Measurements from ENCODE around the gene TRABD.
"Not testable (repeated sequence)": the region's sequence is repeated elsewhere in the genome, so short reads cannot be mapped to it uniquely, and the experiment has no call there.

The TRABD gene

DNA sequence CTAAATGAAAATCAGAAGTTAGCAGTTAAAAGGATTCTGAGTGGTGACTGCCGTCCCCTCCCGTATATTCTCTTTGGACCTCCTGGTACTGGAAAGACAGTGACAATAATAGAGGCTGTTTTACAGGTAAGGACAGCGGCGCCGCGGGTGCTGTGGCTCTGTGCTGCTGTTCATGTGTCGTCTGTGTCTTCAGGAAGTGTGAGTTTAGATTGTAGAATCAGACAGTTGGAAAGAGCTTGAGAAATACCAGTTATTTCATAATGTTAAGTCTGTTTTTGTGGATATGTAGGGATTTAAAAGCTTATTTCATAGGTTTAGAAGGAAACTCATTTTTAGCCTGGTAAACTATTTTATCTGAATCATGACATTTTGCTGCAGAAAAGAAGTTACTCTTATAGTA lies 42.6 kb upstream of the TRABD start:
- Histone ChIP-seq H3K27me3 (no peaks in the 10 kb centered on the region; a peak in 1 of 22 replicates), H3K9ac (no peak overlapping the region), H3K4me1 (peaks cover 0 to 25% (median 13%) of the 10 kb centered on the region in 10 experiments; a peak in 14 of 20 replicates), H3K4me2 (no peak overlapping the region), H4K20me1 (peaks cover 0 to 6% (median 0%) of the 10 kb centered on the region in 11 experiments; a peak in 1 of 22 replicates), H3K4me3 (no peak overlapping the region), H3K27ac (no peak overlapping the region), H3K9me3 (replicated peaks in 1 of 11) (no peaks in the 10 kb centered on the region), H3K36me3 (no peaks in the 10 kb centered on the region)
- no peak for TF ChIP-seq Cebpa-rat (IDR thresholded peaks at IDR 0.05)

DNA sequence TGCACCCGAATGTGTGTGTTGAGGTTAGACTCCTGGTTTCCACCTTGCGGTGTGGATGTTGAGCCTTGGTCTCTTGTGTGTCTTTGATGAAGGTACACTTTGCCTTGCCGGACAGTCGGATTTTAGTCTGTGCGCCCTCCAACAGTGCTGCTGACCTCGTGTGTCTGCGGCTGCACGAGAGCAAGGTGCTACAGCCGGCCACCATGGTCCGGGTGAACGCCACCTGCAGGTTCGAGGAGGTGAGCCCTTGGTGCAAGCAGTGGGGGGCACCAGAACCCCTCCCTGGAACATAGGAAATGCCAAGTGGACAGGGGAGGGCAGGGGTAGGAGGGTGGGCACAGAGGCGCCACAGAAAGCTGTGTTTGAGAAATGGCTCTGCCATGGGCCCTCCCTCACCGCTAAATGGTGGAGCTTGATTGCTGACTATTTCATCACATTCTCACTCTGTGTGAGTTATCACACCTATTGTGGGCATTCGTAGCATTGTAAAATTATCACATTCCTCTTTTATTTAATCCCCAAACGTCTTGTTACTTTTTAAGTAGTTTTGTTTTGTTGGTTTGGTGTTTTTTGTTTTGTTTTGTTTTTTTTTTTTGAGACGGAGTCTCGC lies 41.6 kb upstream of the TRABD start:
- no peak overlapping the region for H3K4me3 ChIP-seq
- no peaks in the 10 kb centered on the region for H3K36me3 ChIP-seq
- peaks cover 0 to 10% (median 0%) of the 10 kb centered on the region in 11 experiments; a peak in 1 of 22 replicates for H4K20me1 ChIP-seq
- H3K9ac ChIP-seq: no peak overlapping the region
- H3K27me3 ChIP-seq: no peaks in the 10 kb centered on the region
- no peak for TF ChIP-seq Cebpa-rat (IDR thresholded peaks at IDR 0.05)
- peaks cover 3 to 30% (median 19%) of the 10 kb centered on the region in 10 experiments; a peak in 15 of 20 replicates for H3K4me1 ChIP-seq
- H3K4me2 ChIP-seq: no peak overlapping the region
- H3K27ac ChIP-seq: no peak overlapping the region
- no peaks in the 10 kb centered on the region for H3K9me3 ChIP-seq (replicated peaks in 1 of 11)

DNA sequence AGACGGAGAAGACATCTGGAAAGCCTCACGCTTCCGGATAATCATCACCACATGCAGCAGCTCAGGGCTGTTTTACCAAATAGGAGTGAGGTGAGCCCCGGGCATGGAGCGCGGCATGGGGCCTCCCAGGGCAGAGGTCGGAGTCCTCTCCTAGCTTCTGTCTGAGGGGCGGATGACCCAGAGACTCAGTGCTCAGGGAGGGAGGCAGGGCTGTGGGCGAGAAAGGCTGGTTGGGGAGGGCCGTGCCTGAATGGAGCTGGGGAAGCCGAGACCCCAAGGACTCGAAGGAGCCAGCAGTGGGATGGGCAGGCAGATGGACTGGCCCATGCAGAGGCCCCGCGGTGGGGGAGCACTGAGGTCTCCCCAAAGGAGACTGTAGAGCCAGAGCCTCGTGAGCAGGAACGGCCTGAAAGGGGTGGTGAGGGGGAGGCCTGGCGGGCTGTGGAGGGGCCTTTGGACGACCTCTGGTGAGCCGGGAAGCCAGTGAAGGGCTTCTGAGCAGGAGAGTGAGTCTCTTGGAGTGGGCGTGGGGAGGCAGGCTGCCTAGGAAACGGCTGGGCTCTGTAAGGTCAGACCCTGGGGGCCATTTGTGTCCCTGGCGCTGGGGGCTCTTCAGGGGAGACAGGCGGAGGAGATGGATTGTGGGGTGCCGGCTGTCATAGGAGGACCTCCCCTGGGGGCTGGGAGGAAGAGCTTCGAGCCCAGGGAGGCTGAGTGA lies 39.8 kb upstream of the TRABD start:
- no peaks in the 10 kb centered on the region for H3K9me3 ChIP-seq (replicated peaks in 1 of 11)
- no peak overlapping the region; a peak in 1 of 22 replicates for H3K9ac ChIP-seq
- H3K4me3 ChIP-seq: no peak overlapping the region
- peaks cover 3 to 26% (median 18%) of the 10 kb centered on the region in 10 experiments; a peak in 14 of 20 replicates for H3K4me1 ChIP-seq
- H3K27ac ChIP-seq: no peak overlapping the region
- no peak for TF ChIP-seq Cebpa-rat (IDR thresholded peaks at IDR 0.05)
- H3K36me3 ChIP-seq: no peaks in the 10 kb centered on the region
- H4K20me1 ChIP-seq: peaks cover 0 to 23% (median 0%) of the 10 kb centered on the region in 11 experiments; a peak in 2 of 22 replicates
- H3K27me3 ChIP-seq: no peaks in the 10 kb centered on the region
- no peak overlapping the region; a peak in 1 of 22 replicates for H3K4me2 ChIP-seq

DNA sequence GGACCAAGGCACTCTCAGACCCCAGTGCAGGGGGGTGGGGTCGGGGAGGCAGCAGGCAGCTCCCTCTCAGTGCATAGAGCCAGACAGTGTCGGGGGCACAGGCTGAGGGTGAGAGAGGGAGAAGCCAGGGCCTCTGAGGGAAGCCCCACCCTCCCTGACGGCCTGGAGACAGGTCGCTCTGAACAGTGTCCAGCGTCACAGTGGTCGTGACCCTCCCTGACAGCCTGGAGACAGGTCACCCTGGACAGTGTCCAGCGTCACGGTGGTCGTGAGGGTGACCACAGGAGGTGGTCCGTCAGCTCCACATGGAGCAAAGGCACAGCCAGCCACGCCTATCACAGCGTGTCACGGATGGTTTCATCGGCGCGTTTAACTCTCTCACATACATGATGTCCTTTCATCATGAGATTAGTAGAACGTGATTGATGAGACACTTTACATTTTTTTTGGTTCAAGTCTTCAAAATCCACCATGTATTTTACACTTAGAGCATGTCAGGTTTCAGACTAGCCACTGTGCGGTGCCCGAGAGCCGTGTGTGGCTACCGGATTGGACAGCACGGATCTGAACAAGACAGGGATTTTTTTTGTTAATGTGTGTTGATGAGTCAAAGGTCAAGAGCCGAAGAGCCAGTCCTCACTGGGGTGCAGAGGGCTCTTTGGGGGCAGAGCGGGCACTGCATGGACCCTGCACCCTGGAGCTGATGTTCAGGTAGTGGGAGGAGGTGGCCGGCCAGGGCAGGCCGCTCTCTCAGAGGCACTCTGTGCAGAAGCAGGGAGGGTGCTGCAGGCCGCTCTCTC lies 39.1 kb upstream of the TRABD start:
- Histone ChIP-seq H3K9me3 (replicated peaks in 1 of 11) (no peaks in the 10 kb centered on the region), H4K20me1 (peaks cover 0 to 23% (median 0%) of the 10 kb centered on the region in 11 experiments; a peak in 2 of 22 replicates), H3K36me3 (no peaks in the 10 kb centered on the region), H3K27ac (no peak overlapping the region), H3K4me3 (no peak overlapping the region), H3K27me3 (no peaks in the 10 kb centered on the region), H3K4me2 (no peak overlapping the region; a peak in 1 of 22 replicates), H3K9ac (no peak overlapping the region), H3K4me1 (peaks cover 3 to 33% (median 18%) of the 10 kb centered on the region in 10 experiments; a peak in 14 of 20 replicates)
- no peak for TF ChIP-seq Cebpa-rat (IDR thresholded peaks at IDR 0.05)

DNA sequence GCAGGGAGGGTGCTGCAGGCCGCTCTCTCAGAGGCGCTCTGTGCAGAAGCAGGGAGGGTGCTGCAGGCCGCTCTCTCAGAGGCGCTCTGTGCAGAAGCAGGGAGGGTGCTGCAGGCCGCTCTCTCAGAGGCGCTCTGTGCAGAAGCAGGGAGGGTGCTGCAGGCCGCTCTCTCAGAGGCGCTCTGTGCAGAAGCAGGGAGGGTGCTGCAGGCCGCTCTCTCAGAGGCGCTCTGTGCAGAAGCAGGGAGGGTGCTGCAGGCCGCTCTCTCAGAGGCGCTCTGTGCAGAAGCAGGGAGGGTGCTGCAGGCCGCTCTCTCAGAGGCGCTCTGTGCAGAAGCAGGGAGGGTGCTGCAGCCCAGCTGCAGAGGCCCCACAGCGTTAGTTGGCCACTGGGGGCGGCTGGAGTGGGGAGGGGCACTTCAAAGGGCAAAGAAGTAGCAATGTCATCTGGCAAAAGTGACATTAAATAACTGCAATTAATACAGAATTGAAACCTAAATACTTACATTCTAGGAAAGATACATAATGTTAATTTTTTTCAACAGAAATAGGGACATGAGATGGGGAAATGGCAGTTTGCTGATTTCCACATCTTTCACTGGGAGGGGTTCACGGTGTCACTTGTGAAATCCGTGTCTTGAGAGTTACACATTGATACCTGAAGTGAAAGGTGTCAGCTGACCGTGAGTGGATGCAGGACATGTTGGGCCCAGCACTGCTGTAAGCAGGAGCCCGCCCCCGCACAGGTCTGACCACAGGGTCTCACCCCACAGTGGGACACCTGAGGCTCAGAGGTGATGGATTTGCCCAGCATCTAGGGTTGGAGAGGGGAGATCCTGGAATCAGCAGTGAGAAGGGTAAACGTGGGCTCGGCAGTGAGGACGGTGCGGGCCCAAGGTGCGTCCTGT lies 38.2 kb upstream of the TRABD start:
- H3K9me3 ChIP-seq (replicated peaks in 1 of 11); H3K4me3 ChIP-seq; H3K27ac ChIP-seq; H3K27me3 ChIP-seq; H3K9ac ChIP-seq; H3K36me3 ChIP-seq: not testable (repeated sequence)
- Histone ChIP-seq H3K4me2 (peak overlapping the region in 6 of 11 experiments; percentile 1 to 44 (median 12); a peak in 6 of 22 replicates), H4K20me1 (peaks cover 0 to 23% (median 0%) of the 10 kb centered on the region in 11 experiments; a peak in 2 of 22 replicates), H3K4me1 (peaks cover 3 to 41% (median 18%) of the 10 kb centered on the region in 10 experiments; a peak in 14 of 20 replicates)

DNA sequence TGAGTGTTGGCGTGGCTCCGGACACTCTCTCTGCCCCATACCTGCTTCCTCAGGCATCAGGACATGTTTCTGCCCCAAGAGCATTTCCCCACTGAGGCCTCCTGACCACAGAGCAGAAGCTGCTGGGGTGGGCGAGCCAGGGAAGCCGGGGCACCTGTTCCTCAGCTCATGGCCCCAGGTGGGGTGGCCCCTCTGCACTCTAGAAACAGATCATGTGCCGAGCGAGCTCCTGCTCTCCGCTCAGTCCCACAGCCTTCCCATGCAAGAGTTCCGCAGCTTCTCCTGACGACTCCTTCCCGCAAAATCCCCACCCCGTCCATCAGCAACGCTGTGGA lies 37.6 kb upstream of the TRABD start:
- no peaks in the 10 kb centered on the region for H3K27me3 ChIP-seq
- no peaks in the 10 kb centered on the region for H3K36me3 ChIP-seq
- no peaks in the 10 kb centered on the region for H3K9me3 ChIP-seq (replicated peaks in 1 of 11)
- H4K20me1 ChIP-seq: peaks cover 0 to 23% (median 0%) of the 10 kb centered on the region in 11 experiments; a peak in 2 of 22 replicates
- H3K4me1 ChIP-seq: peaks cover 3 to 42% (median 18%) of the 10 kb centered on the region in 10 experiments; a peak in 14 of 20 replicates
- no peak overlapping the region for H3K27ac ChIP-seq
- no peak overlapping the region for H3K4me3 ChIP-seq
- H3K9ac ChIP-seq: no peak overlapping the region
- peak overlapping the region in 6 of 11 experiments; percentile 1 to 44 (median 12); a peak in 6 of 22 replicates for H3K4me2 ChIP-seq
- TF ChIP-seq Cebpa-rat (IDR thresholded peaks at IDR 0.05): no peak

DNA sequence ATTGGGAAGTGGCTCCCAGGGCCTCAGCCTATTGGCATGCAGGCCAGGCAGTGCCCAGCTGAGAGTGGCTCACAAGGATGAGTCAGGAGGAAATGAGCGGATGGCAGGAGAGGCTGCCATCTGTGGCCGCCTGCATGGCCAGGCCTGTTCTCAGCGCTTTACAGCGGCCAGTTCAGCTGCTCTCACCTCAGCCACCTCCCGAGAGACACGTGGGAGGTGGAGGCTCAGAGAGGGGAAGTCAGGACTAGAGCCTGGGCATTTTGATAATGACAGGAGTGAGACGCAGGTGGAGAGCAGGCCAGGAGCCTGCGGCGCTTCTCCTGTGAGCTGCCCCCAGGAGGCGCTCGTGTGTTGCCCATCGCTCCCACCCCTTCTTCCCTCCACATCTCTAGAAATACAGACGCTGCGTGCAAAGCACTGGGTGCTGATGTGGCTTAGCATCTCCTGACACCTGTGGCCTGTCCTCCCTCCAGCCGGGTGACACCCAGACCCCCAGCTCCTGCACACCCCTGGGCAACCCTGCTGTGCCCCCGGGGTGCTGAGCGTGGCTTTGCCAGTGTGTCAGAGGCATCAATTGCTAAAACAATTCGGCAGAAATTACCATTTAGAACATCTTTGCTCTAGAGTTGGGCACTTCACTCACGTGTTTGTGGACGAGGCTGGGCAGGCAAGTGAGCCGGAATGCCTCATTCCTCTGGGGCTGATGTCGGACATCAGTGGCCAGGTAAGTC lies 36.6 kb upstream of the TRABD start:
- Histone ChIP-seq H3K27ac (no peak overlapping the region), H3K27me3 (no peaks in the 10 kb centered on the region)

More for the DNA sequence above, 36.6 kb upstream of the TRABD start:
- no peak overlapping the region for H3K4me3 ChIP-seq
- no peaks in the 10 kb centered on the region for H3K9me3 ChIP-seq (replicated peaks in 1 of 11)
- TF ChIP-seq Cebpa-rat (IDR thresholded peaks at IDR 0.05): no peak
- H3K9ac ChIP-seq: no peak overlapping the region
- H4K20me1 ChIP-seq: peaks cover 0 to 23% (median 0%) of the 10 kb centered on the region in 11 experiments; a peak in 2 of 22 replicates
- H3K4me1 ChIP-seq: peaks cover 3 to 42% (median 18%) of the 10 kb centered on the region in 10 experiments; a peak in 14 of 20 replicates
- H3K4me2 ChIP-seq: peak overlapping the region in 9 of 11 experiments; percentile 7 to 68 (median 45); a peak in 12 of 22 replicates
- H3K36me3 ChIP-seq: no peaks in the 10 kb centered on the region

Measured in BLaER1 treated with 17β-estradiol and CSF1 and Interleukin-3, amounts not matched to agents 10 nM and 100 nM (cell line).